ENCODE results near the gene GNG14. TPM values are rescaled to one million over a fixed set of nuclear protein-coding genes. Genes with fewer than 3 reads are reported as not detected.
A peak's percentile ranks its signal among the peaks of the same experiment; 100 is the strongest.

The GNG14 gene
- total RNA-seq, 1 donor from 2014 or later = not detected

DNA sequence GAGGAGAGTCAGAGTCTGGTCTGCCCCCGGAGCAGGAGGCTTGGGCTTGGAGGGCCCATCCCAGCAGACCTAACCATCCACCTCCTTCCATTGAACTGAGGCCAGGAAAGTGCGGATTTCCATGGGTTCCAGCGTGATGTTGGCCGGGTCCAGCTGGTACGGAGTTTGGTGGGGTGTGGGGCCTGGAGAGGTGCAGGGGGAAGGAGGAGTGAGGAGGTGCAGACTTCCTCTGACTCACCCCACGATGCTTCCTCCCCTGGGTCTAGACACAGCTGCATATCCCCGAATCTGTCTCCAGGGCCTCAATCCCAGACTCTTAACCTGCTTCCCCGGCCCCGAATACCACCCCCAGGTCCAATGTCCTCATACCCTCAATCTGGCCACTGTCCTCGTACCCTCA is 41.2 kb upstream of the GNG14 start:
- no peak for FAIRE-seq
- DNase-seq (ENCODE audit: low read depth) = no peak
- Histone ChIP-seq H3K36me3 (ENCODE audit: control insufficient read depth, insufficient read depth, low read length) (no peaks in the 10 kb centered on the region), H3K27me3 (ENCODE audit: control insufficient read depth, insufficient read depth, low read length) (no peaks in the 10 kb centered on the region), H3K4me3 (ENCODE audit: low read depth, low read length) (no peak overlapping the region)
- TF ChIP-seq, protein P1, sequence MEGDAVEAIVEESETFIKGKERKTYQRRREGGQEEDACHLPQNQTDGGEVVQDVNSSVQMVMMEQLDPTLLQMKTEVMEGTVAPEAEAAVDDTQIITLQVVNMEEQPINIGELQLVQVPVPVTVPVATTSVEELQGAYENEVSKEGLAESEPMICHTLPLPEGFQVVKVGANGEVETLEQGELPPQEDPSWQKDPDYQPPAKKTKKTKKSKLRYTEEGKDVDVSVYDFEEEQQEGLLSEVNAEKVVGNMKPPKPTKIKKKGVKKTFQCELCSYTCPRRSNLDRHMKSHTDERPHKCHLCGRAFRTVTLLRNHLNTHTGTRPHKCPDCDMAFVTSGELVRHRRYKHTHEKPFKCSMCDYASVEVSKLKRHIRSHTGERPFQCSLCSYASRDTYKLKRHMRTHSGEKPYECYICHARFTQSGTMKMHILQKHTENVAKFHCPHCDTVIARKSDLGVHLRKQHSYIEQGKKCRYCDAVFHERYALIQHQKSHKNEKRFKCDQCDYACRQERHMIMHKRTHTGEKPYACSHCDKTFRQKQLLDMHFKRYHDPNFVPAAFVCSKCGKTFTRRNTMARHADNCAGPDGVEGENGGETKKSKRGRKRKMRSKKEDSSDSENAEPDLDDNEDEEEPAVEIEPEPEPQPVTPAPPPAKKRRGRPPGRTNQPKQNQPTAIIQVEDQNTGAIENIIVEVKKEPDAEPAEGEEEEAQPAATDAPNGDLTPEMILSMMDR (IDR thresholded peaks at IDR 0.05; ENCODE audit: insufficient read depth, low read length, severe bottlenecking) = no peak

DNA sequence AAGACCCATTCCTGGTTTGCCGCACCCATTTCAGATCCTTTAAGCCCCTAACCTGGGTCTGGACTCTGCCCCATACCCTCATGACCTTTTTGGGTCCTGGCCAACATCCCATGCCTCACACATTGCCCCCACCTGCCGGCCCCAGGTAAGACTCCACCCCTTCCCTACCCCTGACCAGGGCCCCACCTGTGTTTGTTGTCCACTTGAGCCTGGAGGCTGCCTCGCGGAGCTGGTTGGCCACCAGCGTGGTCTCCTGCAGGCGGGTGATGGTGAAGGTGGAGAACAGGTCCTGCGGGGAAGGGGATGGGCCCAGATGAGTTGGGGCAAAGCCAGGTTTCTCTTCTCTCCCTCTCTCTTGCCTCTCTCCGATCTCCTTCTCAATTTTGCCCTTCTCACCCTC is 40.8 kb upstream of the GNG14 start:
- no peaks in the 10 kb centered on the region for H3K27me3 ChIP-seq (ENCODE audit: control insufficient read depth, insufficient read depth, low read length)
- no peaks in the 10 kb centered on the region for H3K36me3 ChIP-seq (ENCODE audit: control insufficient read depth, insufficient read depth, low read length)
- TF ChIP-seq, protein P1 (IDR thresholded peaks at IDR 0.05; ENCODE audit: insufficient read depth, low read length, severe bottlenecking) = no peak
- no peak overlapping the region for H3K4me3 ChIP-seq (ENCODE audit: low read depth, low read length)
- DNase-seq (ENCODE audit: low read depth) (no peak), FAIRE-seq (no peak)

DNA sequence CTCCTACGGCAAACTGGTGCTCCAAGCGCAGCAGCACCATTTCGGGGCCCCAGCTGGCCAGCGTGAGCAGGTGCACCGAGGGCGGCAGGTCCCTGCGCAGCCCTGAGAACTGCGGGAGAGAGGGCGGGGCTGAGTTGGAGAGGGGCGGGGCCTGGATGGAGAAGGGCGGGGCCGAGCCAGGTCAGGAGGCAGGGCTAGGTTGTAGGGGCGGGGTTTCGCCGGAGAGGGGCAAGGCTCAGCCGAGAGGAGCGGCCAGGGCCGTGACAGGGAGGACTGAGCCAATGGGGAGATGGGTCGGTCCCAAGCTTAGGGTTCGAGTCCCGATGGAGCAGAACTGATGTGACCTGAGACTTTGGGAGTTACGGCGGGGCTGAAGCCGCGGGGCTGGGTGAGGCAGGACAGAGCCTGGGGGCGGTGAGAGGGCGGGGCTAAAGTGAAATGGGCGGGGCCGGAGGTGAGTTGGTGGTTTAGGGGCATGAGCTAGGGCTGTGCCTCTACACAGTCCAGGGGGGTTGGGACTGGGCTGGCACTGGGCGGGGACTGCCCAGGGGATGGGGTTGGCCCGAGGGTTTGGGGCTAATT is 40.2 kb upstream of the GNG14 start:
- no peak for FAIRE-seq
- peak overlapping the region; percentile 35 for H3K4me3 ChIP-seq (ENCODE audit: low read depth, low read length)

DNA sequence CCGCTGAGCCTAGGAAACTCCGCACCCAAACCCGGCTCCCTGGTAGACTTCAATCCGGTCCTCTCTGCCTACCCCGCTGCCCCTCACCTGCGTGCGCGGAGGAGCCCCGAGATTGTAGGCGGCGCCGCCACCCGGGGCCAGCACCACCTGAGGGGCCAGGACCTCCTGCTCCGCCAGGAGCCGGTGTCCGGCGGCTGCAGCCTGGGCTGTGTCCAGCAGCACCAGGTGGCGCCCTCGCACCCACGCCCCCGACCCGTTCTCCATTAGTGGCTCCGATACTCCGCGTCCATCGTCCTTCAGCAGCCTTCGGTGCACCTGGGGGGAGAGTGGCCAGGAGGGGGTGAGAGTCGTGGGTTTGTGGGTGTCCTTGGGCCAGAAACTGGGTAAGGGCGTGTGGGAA is 39.7 kb upstream of the GNG14 start:
- FAIRE-seq (no peak), DNase-seq (ENCODE audit: low read depth) (no peak)
- H3K27me3 ChIP-seq (ENCODE audit: control insufficient read depth, insufficient read depth, low read length) = no peaks in the 10 kb centered on the region
- TF ChIP-seq, protein P1 (IDR thresholded peaks at IDR 0.05; ENCODE audit: insufficient read depth, low read length, severe bottlenecking) = peak; percentile 31
- H3K4me3 ChIP-seq (ENCODE audit: low read depth, low read length) = peak overlapping the region; percentile 35
- H3K36me3 ChIP-seq (ENCODE audit: control insufficient read depth, insufficient read depth, low read length) = no peaks in the 10 kb centered on the region

More for the DNA sequence above, 40.2 kb upstream of the GNG14 start:
- peak; percentile 39 for DNase-seq (ENCODE audit: low read depth)
- H3K27me3 ChIP-seq (ENCODE audit: control insufficient read depth, insufficient read depth, low read length) = no peaks in the 10 kb centered on the region
- TF ChIP-seq, protein P1 (IDR thresholded peaks at IDR 0.05; ENCODE audit: insufficient read depth, low read length, severe bottlenecking) = no peak
- no peaks in the 10 kb centered on the region for H3K36me3 ChIP-seq (ENCODE audit: control insufficient read depth, insufficient read depth, low read length)

DNA sequence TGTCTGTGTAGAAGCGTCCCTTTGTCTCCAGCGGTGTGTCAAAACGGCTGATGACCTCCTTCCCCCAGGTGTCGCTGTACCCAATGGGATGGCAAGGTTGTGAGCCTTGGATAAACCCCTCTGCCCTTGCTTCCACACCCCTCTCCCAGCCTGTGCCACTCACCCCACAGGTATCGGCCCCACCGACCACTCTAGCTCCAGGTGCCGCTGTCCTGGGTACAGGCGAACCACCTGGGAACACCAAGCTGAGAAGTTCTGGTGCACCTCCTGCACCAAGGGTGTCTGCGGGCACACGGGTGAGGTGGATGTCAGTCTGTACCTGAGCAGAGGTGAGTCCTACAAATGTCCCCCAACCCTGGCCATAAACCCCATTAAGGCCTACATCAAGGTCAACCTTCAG is 37.9 kb upstream of the GNG14 start:
- TF ChIP-seq, protein P1 (IDR thresholded peaks at IDR 0.05; ENCODE audit: insufficient read depth, low read length, severe bottlenecking) = no peak
- DNase-seq (ENCODE audit: low read depth) (no peak), FAIRE-seq (no peak)
- H3K36me3 ChIP-seq (ENCODE audit: control insufficient read depth, insufficient read depth, low read length) = no peaks in the 10 kb centered on the region
- H3K4me3 ChIP-seq (ENCODE audit: low read depth, low read length) = no peak overlapping the region
- H3K27me3 ChIP-seq (ENCODE audit: control insufficient read depth, insufficient read depth, low read length) = no peaks in the 10 kb centered on the region

DNA sequence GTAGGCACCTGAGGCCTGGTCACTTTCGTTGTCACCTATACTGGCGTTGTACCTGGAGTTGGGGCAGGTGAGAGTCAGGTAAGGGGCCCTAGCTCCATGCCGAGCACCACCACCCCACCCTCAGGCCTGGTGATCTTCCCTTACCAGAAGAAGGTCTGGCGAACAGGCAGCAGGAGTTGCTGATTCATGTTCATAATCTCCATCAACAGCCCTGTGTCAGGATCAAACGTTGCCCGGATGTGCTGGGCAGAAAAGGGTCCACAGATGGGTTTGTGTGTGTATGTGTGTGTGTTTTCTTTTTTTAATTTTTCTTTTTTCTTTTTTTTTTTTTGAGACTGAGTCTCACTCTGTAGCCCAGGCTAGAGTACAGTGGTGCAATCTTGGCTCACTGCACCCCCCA is 35.6 kb upstream of the GNG14 start:
- DNase-seq (ENCODE audit: low read depth) = no peak
- TF ChIP-seq, protein P1 (IDR thresholded peaks at IDR 0.05; ENCODE audit: insufficient read depth, low read length, severe bottlenecking) = no peak
- no peak overlapping the region for H3K4me3 ChIP-seq (ENCODE audit: low read depth, low read length)
- no peaks in the 10 kb centered on the region for H3K27me3 ChIP-seq (ENCODE audit: control insufficient read depth, insufficient read depth, low read length)
- no peak for FAIRE-seq
- H3K36me3 ChIP-seq (ENCODE audit: control insufficient read depth, insufficient read depth, low read length) = peaks cover 3% of the 10 kb centered on the region

Data from bronchial epithelial cell (primary cell).